K562 (cell line): Measurements from ENCODE around the gene DYRK1B. TPM values are rescaled to one million over a fixed set of nuclear protein-coding genes. Genes with fewer than 3 reads are reported as not detected.

ENCODE experiments used
- ETS2 ChIP-seq: IDR thresholded peaks from 2 replicates; pipeline ENCODE4 v1.6.1; 2016; ENCODE audit warnings: borderline replicate concordance, missing genetic modification characterization, mild to moderate bottlenecking, moderate library complexity, missing compliant biosample characterization; ENCODE audit not compliant: poor library complexity, severe bottlenecking
- FOXK1 ChIP-seq: sonication (generic); formaldehyde crosslinking; IDR thresholded peaks from 2 replicates; pipeline ENCODE4 v1.8.0; 2022; ENCODE audit warnings: missing genetic modification reagents, mild to moderate bottlenecking, borderline replicate concordance
- GABPB1 ChIP-seq: sonication (generic); formaldehyde crosslinking; IDR thresholded peaks from 2 replicates; pipeline ENCODE4 v1.8.0; 2022; ENCODE audit warnings: mild to moderate bottlenecking, missing genetic modification reagents
- GABPB2 ChIP-seq: fragments of 250-450 bp; sonication (Bioruptor Pico); conservative IDR thresholded peaks from 2 replicates; pipeline ENCODE4 v1.5.1; 2021; ENCODE audit warnings: mild to moderate bottlenecking
- HDAC2 ChIP-seq: fragments of 450-650 bp; IDR thresholded peaks from 2 replicates; pipeline ENCODE4 v1.6.1; 2016; ENCODE audit warnings: mild to moderate bottlenecking
- HEY1 ChIP-seq: fragments of 250-450 bp; sonication (Bioruptor Pico); IDR thresholded peaks from 2 replicates; pipeline ENCODE4 v1.5.0; 2020; ENCODE audit warnings: mild to moderate bottlenecking, moderate library complexity, borderline replicate concordance
- JUN ChIP-seq, 2 experiments: sonication (generic) in 1 of 2; formaldehyde crosslinking in 1 of 2; IDR thresholded peaks; 2 replicates each; pipeline versions ENCODE4 v1.6.1 to v1.8.0; 2012 to 2022; ENCODE audit warnings: borderline replicate concordance in 2 of 2, mild to moderate bottlenecking in 2 of 2, improper control_type of control experiment in 1 of 2, low read depth in 1 of 2, low read length in 1 of 2, missing genetic modification reagents in 1 of 2
- NELFE ChIP-seq: IDR thresholded peaks from 2 replicates; pipeline ENCODE4 v1.6.1; 2011; ENCODE audit warnings: mild to moderate bottlenecking; ENCODE audit not compliant: insufficient read depth, insufficient read length
- POLR2H ChIP-seq: IDR thresholded peaks from 2 replicates; pipeline ENCODE4 v1.6.1; 2016; ENCODE audit warnings: missing genetic modification characterization, low read depth, mild to moderate bottlenecking, control low read depth, missing compliant biosample characterization, moderate library complexity
- RAD51 ChIP-seq: fragments of 450-650 bp; IDR thresholded peaks from 2 replicates; pipeline ENCODE4 v1.7.1; 2016; ENCODE audit warnings: low read depth, mild to moderate bottlenecking, borderline replicate concordance
- RBM25 ChIP-seq: fragments of 200-400 bp; formaldehyde crosslinking; IDR thresholded peaks from 2 replicates; pipeline ENCODE4 v1.6.1; 2018; ENCODE audit warnings: low read length, low read depth, moderate library complexity; ENCODE audit not compliant: severe bottlenecking
- SAP30 ChIP-seq: fragments of 200-600 bp; sonication (generic); IDR thresholded peaks from 2 replicates; pipeline ENCODE4 v1.6.1; 2012; ENCODE audit warnings: borderline replicate concordance, low read depth, mild to moderate bottlenecking, moderate library complexity, low read length, control low read depth, inconsistent platforms; ENCODE audit not compliant: insufficient read depth, poor library complexity, severe bottlenecking
- TOE1 ChIP-seq, 2 experiments: fragments of 450-650 bp in 1 of 2; sonication (generic) in 1 of 2; formaldehyde crosslinking in 1 of 2; IDR thresholded peaks; 2 replicates each; pipeline versions ENCODE4 v1.7.1 to v1.8.0; 2016 to 2022; ENCODE audit warnings: borderline replicate concordance in 2 of 2, mild to moderate bottlenecking in 2 of 2, antibody characterized with exemption in 1 of 2, inconsistent platforms in 1 of 2, low read depth in 1 of 2, missing genetic modification reagents in 1 of 2, moderate library complexity in 1 of 2
- TSHZ1 ChIP-seq: fragments of 250-450 bp; sonication (Bioruptor Pico); IDR thresholded peaks from 2 replicates; pipeline ENCODE4 v1.4.0; 2020; ENCODE audit warnings: mild to moderate bottlenecking, moderate library complexity
- XRCC5 ChIP-seq: fragments of 200-400 bp; formaldehyde crosslinking; IDR thresholded peaks from 2 replicates; pipeline ENCODE4 v1.6.1; 2017; ENCODE audit warnings: low read depth, mild to moderate bottlenecking, low read length
- YY1 ChIP-seq, 3 experiments: IDR thresholded peaks; 2 replicates each; pipeline ENCODE4 v1.6.1; 2011; ENCODE audit warnings: low read length in 2 of 3, mild to moderate bottlenecking in 2 of 3, moderate library complexity in 2 of 3, borderline replicate concordance in 1 of 3, control low read depth in 1 of 3, low read depth in 1 of 3; ENCODE audit not compliant: insufficient read depth in 3 of 3, insufficient replicate concordance in 2 of 3, control insufficient read depth in 1 of 3, insufficient read length in 1 of 3; ENCODE audit errors: extremely low read depth in 1 of 3
- ZFP36 ChIP-seq: fragments of 150-350 bp; IDR thresholded peaks from 2 replicates; pipeline ENCODE4 v1.6.1; 2018; ENCODE audit warnings: low read length, low read depth; ENCODE audit not compliant: partially characterized antibody
- ZKSCAN1 ChIP-seq: fragments of 150-350 bp; IDR thresholded peaks from 2 replicates; pipeline ENCODE4 v1.6.1; 2016; ENCODE audit warnings: low read depth, low read length
- ZNF23 ChIP-seq: fragments of 250-450 bp; sonication (Bioruptor Pico); IDR thresholded peaks from 2 replicates; pipeline ENCODE4 v1.4.0; 2020; ENCODE audit warnings: mild to moderate bottlenecking
- ZNF785 ChIP-seq: fragments of 250-450 bp; sonication (Bioruptor Pico); IDR thresholded peaks from 2 replicates; pipeline ENCODE4 v1.4.0; 2020; ENCODE audit warnings: mild to moderate bottlenecking
- polyA plus RNA-seq, 8 experiments: library from polyadenylated mRNA; depleted of rRNA in 4 of 8; stranded (reverse) in 5 of 8; unstranded in 3 of 8; fragments of >200 nt; fragmentation: Nextera tagmentation in 2 of 8; fragmentation: Illumina TruSeq in 1 of 8; extraction: Ambion mirVana in 2 of 8; extraction: Trizol in 1 of 8; gene quantifications; 2 replicates each; pipeline versions ENCODE4 v1.2.1 to v1.2.3, GENCODE V29; 2011 to 2014; ENCODE audit warnings: inconsistent platforms in 1 of 8, missing spikeins in 1 of 8
- total RNA-seq, 7 experiments: library from RNA; depleted of rRNA in 6 of 7; stranded (reverse); fragments of >200 nt in 6 of 7; fragmentation: Illumina TruSeq in 2 of 7; extraction: Trizol in 2 of 7; gene quantifications; 2 replicates each; pipeline versions ENCODE4 v1.2.1 to v1.2.3, GENCODE V29; 2011 to 2021; ENCODE audit warnings: low replicate concordance in 1 of 7
- TF ChIP-seq, protein P1 (sequence below): fragments of 450-650 bp; IDR thresholded peaks from one replicate; pipeline ENCODE4 v1.6.1; 2018; ENCODE audit warnings: mild to moderate bottlenecking, moderate library complexity; ENCODE audit not compliant: partially characterized antibody

DYRK1B gene
- total and polyA plus RNA-seq, 9 of the 15 experiments (the other 6 are each of a cell fraction or from before 2014, with no cell fraction given), result 0.91 to 5.2 (median 1.5) TPM; not detected in 2

DNA sequence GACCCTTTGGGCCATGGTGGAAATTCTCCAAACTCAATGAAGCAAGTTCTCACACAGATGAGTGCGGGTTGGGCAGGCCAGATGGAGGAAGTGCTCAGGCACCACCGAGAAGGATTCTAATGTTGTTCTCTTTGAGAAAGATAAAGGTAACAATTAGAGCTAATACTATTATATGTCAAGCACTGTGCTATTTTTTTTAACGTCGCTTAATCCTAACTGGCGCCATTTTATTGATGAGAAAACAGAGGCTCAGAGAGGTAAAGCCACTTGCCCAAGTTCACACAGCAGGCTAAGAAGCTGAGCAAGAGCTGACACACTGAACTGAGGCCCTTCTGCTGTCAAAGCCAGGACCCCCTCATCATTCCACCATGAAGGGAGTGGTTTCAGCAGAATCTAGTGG is 11.2 kb upstream of the DYRK1B start (continued):
- TF ChIP-seq FOXK1 (CRISPR knock-in tag) (no peak), YY1 (IDR thresholded peaks at IDR 0.05; ENCODE audit: borderline replicate concordance in 1 of 3, control insufficient read depth in 1 of 3, extremely low read depth in 1 of 3, insufficient read depth in 3 of 3, insufficient read length in 1 of 3, insufficient replicate concordance in 2 of 3, low read depth in 1 of 3, low read length in 2 of 3) (peak in 1 of 3 experiments; percentile 26), XRCC5 (0 out of 2 replicates have a peak, but pooled peaks have one; percentile 5), NELFE (no peak), POLR2H (tag) (no peak), SAP30 (no peak), ZNF23 (CRISPR knock-in tag) (no peak), ZKSCAN1 (no peak), TOE1 (IDR thresholded peaks at IDR 0.05; ENCODE audit: borderline replicate concordance) (no peak), TOE1 (CRISPR knock-in tag; IDR thresholded peaks at IDR 0.05; ENCODE audit: borderline replicate concordance, low read depth) (no peak), HEY1 (no peak), RBM25 (peak; percentile 96), ZFP36 (peak; percentile 90), HDAC2 (no peak), JUN (IDR thresholded peaks at IDR 0.05; ENCODE audit: borderline replicate concordance, low read depth, low read length) (no peak), JUN (CRISPR knock-in tag; IDR thresholded peaks at IDR 0.05; ENCODE audit: borderline replicate concordance) (no peak), GABPB2 (CRISPR knock-in tag) (no peak), ETS2 (tag) (no peak), ZNF785 (CRISPR knock-in tag) (no peak), RAD51 (no peak), GABPB1 (CRISPR knock-in tag) (no peak), TSHZ1 (CRISPR knock-in tag) (no peak)
- TF ChIP-seq, protein P1, sequence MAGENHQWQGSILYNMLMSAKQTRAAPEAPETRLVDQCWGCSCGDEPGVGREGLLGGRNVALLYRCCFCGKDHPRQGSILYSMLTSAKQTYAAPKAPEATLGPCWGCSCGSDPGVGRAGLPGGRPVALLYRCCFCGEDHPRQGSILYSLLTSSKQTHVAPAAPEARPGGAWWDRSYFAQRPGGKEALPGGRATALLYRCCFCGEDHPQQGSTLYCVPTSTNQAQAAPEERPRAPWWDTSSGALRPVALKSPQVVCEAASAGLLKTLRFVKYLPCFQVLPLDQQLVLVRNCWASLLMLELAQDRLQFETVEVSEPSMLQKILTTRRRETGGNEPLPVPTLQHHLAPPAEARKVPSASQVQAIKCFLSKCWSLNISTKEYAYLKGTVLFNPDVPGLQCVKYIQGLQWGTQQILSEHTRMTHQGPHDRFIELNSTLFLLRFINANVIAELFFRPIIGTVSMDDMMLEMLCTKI, result no peak
